Fibroblast of lung (primary cell): ENCODE data around the gene HERPUD1.

Experiments used
- CTCF ChIP-seq, 2 donors: IDR thresholded peaks in 1 of 2; conservative IDR thresholded peaks in 1 of 2; 1 replicate in 1 of 2; 2 replicates in 1 of 2; pipeline ENCODE4 v1.5.1; 2011 to 2012; ENCODE audit warnings: low read length in 2 of 2, control low read depth in 1 of 2, inconsistent platforms in 1 of 2, low read depth in 1 of 2, mild to moderate bottlenecking in 1 of 2
- EZH2 ChIP-seq: IDR thresholded peaks from 2 replicates; pipeline ENCODE4 v1.5.1; 2012; ENCODE audit warnings: low read length, control low read depth, mild to moderate bottlenecking; ENCODE audit errors: missing control alignments

- no peak for TF ChIP-seq EZH2
- TF ChIP-seq CTCF (conservative IDR thresholded peaks at IDR 0.05 in 1 of 2, IDR thresholded peaks at IDR 0.05 in 1 of 2; ENCODE audit: low read depth in 1 of 2, low read length in 2 of 2): no peak
Observed at GRCh38 chr16:56938664-56939513, 6.9 kb downstream of the HERPUD1 start.
